DMS 273 (cell line): Measurements from ENCODE around the gene PDILT.

ENCODE experiments used
- DNase-seq: peaks from one replicate; lab custom pipeline; 2025; ENCODE audit not compliant: unreplicated experiment; lab: John Stamatoyannopoulos, UW

Gene PDILT

GRCh38 chr16:20364051-20364450, 40.5 kb downstream of the PDILT start:
- DNase-seq: no peak

DNA sequence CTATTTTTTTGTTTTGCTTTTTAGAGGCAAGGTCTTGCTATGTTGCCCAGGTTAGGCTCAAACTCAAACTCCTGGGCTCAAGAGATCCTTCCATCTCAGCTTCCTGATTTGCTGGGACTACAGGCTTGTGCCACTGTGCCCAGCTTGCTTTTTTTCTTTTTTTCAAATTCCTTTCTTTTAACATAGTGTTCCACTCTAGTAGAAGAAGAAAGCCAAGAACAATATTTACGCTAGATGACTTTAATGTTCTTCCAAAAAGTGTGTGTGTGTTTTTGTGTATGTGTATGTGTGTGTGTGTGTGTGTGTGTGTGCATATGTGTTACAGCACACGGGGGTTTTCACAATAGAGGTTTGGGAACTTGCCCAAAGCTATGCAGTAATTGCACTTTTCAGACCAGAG, 41.3 kb downstream of the PDILT start:
- no peak for DNase-seq

DNA sequence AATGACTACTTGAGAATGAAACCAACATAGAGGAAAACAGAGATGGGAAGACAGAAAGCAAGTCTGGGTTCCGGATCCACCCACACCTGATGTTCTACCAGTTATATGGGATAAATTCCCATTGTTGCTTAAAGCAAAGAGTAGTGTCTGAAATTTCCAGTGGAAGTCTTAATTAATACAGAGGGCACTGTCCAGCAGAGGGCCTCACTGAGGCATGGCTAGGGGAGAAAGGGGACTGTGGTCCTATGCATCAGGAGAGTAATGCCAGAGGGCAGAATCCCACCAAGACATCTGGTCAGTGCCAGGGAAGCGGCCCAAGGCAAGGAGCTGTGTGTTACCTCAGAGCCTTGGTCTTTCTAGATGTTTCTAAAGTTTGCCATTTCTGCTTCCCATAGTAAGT, 44.5 kb downstream of the PDILT start:
- peak; percentile 16 for DNase-seq

- DNase-seq: no peak
Measured at GRCh38 chr16:20355114-20355782, 49.3 kb downstream of the PDILT start.

GRCh38 chr16:20353379-20353778, 51.2 kb downstream of the PDILT start:
- no peak for DNase-seq

- no peak for DNase-seq
Measured at GRCh38 chr16:20352615-20353014, 51.9 kb downstream of the PDILT start, which contains the start of gene UMOD. Gene UMOD (minus strand): TSS chr16:20352715. CDS start chr16:20350737, 1,978 bp downstream.

- DNase-seq: no peak
Measured at GRCh38 chr16:20349615-20350014, 54.9 kb downstream of the PDILT start.

DNA sequence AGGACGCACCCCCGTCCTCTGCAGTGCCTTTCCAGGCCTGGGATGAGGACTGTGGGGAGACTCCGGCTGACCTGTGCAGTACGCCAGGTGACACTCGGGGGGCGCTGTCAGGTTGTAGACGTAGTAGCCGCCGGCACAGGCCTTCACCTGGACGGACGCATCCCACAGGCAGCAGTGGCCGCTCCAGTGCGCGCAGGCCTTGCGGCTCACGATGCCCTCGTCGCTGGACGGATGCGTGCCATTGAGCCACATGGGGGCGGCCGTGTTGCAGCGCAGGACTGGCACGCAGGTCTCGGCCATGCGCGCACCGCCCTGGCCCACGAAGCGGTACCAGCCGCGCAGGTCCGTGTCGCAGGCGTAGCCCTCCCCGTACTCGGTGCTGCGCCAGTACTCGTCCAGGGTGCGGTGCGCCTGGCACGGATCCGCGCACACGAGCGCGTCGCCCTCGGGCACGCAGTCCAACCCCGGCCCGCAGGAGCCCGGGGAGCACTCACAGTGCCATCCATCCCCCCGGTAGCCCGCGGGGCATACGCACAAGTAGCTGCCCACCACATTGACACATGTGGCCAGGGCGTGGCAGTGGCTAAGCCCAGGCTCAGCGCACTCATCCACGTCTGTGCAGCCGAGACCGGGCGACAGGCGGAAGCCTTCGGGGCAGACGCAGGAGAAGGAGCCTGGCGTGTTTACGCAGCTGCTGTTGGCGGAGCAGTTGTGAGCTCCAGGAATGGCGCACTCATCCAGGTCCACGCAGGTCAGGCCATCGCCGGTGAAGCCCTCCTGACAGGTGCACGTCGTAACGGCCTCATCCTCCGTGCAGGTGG, 56.0 kb downstream of the PDILT start:
- DNase-seq: no peak

DNA sequence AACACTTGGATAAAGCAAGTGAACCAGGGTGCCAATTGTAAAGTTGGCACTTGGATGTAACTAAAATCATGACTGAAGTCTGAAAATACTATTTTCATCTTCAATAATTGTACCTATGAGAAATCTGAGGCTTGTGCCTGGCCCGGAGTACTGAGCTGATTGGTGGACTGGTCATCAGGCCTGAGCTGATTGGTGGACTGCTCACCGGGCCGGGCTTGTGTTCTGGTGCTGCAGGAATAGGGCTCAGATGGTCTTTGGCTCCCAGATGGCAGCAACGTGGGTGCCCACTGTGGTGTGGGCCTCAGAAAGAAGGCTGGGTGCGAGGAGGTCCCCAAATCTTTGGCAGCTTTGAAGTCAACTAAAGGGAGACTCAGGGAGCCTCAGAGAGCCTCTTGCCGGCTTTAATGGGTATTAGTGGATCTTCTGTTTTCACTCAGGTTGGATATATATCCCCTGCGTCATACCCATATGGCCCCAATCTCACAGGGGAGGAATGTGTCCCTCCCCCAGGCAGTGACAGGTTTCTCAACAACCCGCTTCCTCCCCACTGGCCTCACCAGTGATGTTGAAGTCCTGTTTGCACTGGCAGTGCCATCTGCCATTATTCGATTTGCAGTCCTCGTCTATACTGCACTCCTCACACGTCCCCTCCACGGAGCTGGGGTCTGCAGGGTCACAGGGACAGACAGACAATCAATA, 56.7 kb downstream of the PDILT start:
- no peak for DNase-seq

GRCh38 chr16:20344611-20345010, 59.9 kb downstream of the PDILT start:
- no peak for DNase-seq

DNA sequence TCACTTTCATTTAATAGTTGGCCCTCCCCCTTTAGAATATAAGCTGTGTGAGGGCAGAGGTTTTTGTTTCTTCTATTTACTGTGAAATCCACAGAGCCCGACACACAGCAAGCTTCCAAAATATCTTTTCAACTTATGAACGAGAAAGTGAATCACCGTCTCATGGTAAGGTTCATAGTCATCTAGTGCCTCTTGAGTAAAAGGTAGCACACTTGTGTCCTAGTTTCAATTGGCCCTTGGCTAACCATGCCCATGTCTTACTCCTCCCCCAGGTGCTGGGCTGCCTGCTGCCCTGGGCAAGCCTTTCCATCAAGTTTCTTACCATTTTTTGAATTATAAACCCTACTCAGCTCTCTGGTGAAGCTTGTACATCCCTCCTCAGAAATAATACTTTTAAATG, 64.8 kb downstream of the PDILT start:
- DNase-seq: no peak

DNA sequence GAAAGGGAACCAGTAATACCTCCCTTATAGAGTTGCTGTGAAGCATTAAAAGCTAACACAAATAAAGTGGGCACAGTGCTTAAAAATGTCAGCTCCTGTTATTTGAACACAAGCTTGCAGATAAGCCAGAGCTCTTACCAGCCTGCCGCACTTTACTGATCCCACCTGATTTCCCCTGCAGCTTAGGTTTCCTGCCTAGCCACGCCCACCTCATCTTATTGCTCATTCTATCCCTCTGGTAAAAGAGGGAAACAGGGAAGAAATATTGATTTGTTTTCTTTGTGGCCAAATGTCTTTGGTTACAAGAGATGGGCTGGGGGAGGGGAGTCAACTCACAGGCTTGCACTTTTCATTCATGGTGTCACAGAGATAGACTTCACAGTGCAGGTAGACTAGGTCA, 67.6 kb downstream of the PDILT start:
- DNase-seq: no peak

DNA sequence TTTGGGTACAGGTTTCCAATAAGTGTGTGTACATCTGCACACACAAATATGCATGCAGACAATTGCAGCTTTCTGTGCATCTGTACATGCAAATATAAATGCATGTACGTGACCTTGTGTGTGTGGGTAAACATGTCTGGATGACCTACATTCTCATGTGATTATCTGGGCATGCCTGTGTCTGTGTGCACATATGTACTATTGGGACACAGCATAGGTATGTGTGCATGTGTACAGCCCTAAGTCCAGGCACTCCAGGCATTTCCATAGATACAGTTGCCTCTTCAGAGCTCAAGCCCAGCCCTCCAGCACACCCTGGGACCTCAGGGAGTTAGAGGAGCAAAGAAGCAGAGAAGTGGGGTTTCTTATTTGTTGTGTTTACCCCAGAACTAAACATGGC, 70.1 kb downstream of the PDILT start:
- DNase-seq: no peak

GRCh38 chr16:20333120-20333519, 71.4 kb downstream of the PDILT start:
- no peak for DNase-seq

- no peak for DNase-seq
Measured at GRCh38 chr16:20332411-20332810, 72.1 kb downstream of the PDILT start.

DNA sequence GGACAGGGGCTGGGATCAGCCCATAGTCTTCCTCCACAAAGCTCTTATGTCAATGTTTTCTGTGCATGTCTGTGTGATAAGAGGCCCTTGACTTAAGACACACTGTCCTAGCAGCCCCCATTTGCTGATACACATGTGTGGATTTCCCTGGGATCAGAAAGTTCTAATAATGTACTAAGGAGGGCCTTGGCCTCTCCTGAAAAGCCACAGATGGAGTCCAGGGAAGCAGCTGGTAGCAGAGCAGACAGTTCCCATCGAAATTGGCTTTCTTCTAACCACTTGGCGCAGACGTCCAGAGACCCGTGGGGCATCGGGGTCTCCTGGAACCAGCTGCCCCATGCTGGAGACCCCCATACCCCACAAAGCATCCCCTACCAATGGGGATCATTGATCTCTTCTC, 72.9 kb downstream of the PDILT start:
- DNase-seq: no peak

- DNase-seq: no peak
Measured at GRCh38 chr16:20329392-20330138, 75.0 kb downstream of the PDILT start.

- no peak for DNase-seq
Measured at GRCh38 chr16:20327444-20328041, 77.0 kb downstream of the PDILT start, which contains the start of gene GP2. Gene GP2 (minus strand): TSS chr16:20327513. CDS start chr16:20326431, 1,082 bp downstream.

GRCh38 chr16:20326321-20326720, 78.2 kb downstream of the PDILT start:
- DNase-seq: no peak

DNA sequence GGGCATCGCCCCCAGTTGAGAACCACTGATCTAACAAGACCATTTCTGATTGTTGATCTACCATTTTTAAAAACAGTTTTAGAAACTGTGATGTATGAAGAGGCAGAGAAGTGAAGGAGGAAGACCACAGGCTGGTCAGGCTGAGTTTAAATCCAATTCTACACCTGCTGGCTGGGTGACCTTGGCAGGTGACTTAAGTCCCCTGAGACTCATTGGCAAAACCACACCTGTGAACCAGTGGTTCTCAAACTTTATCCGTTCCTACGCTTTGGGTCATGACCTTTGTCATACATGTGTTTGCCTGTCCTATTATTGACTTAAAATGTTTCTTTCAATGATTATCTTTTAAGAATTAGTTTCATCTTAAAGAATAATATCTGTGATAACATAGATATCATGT, 79.5 kb downstream of the PDILT start:
- DNase-seq: no peak
